HCT116 (cell line): ENCODE data around the gene LEAP2. TPM values are rescaled to one million over a fixed set of nuclear protein-coding genes. Genes with fewer than 3 reads are reported as not detected.

ENCODE experiments used
- ATAC-seq: fragments of 200-7000 bp; cut with Tn5 transposase; 2 replicates; pipeline ENCODE4 v1.9.1; 2020; ENCODE audit warnings: mild to moderate bottlenecking, moderate library complexity
- BruUV-seq: library from RNA; stranded (reverse); fragments of 400-500 nt; replicated peaks from 2 replicates; lab custom pipeline; 2021; lab: Mats Ljungman, UMichigan
- CTCF ChIA-PET: fragments of 300-600 bp; sonication (Branson Sonifier 250); formaldehyde crosslinking; loops from one replicate; lab custom pipeline; 2021; ENCODE audit warnings: antibody characterized with exemption; lab: Charles Lee
- POLR2A ChIA-PET: fragments of 300-600, 350-600 bp; sonication (Branson Sonifier 250); formaldehyde crosslinking; loops from one replicate; lab custom pipeline; 2021; ENCODE audit warnings: antibody characterized with exemption; lab: Charles Lee
- RAD21 ChIA-PET, 2 experiments: fragments of 300-600 bp; sonication (Branson Sonifier 250); formaldehyde crosslinking; loops; one replicate each; lab custom pipeline; 2023; ENCODE audit warnings: low total read pairs in 2 of 2; ENCODE audit not compliant: uncharacterized antibody in 2 of 2, unreplicated experiment in 2 of 2, low non-redundant PET in 1 of 2; lab: Charles Lee
- DNase-seq: peaks from one replicate; pipeline ENCODE4 v3.0.0-alpha.2; 2010; ENCODE audit warnings: low read depth, low spot score
- H2AFZ ChIP-seq: fragments of 200-600 bp; shearing (Covaris generic), sonication (generic); 2 replicates; pipeline ENCODE4 v1.6.1; 2017; ENCODE audit warnings: low read depth, mixed run types, mixed read lengths, antibody characterized with exemption, low read length; ENCODE audit not compliant: poor library complexity, severe bottlenecking
- H3K27ac ChIP-seq: 2 replicates; pipeline ENCODE4 v1.5.1; 2012; ENCODE audit warnings: low read depth, low read length
- H3K27me3 ChIP-seq: fragments of 200-600 bp; sonication (generic); 2 replicates; pipeline ENCODE4 v1.6.1; 2016; ENCODE audit warnings: mixed run types, low read length, mixed read lengths; ENCODE audit not compliant: insufficient read depth
- H3K36me3 ChIP-seq, 2 experiments: fragments of 200-500 bp in 1 of 2; fragments of 200-600 bp in 1 of 2; sonication (Bioruptor generic) in 1 of 2; sonication (generic) in 1 of 2; 2 replicates each; pipeline versions ENCODE4 v1.5.1 to v1.6.1; 2014 to 2016; ENCODE audit warnings: low read length in 2 of 2, inconsistent platforms in 1 of 2, mixed read lengths in 1 of 2, mixed run types in 1 of 2; ENCODE audit not compliant: insufficient read depth in 2 of 2, control insufficient read depth in 1 of 2
- H3K4me1 ChIP-seq, 2 experiments: fragments of 200-600 bp in 1 of 2; sonication (generic) in 1 of 2; 2 replicates each; pipeline versions ENCODE4 v1.5.1 to v1.6.1; 2012 to 2017; ENCODE audit warnings: low read length in 2 of 2, inconsistent platforms in 1 of 2, mild to moderate bottlenecking in 1 of 2, mixed read lengths in 1 of 2, mixed run types in 1 of 2, moderate library complexity in 1 of 2; ENCODE audit not compliant: insufficient read depth in 2 of 2, control insufficient read depth in 1 of 2
- H3K4me2 ChIP-seq: fragments of 200-600 bp; sonication (generic); 2 replicates; pipeline ENCODE4 v1.6.1; 2017; ENCODE audit warnings: mixed run types, low read length, mixed read lengths
- H3K4me3 ChIP-seq, 2 experiments: fragments of 200-600 bp in 1 of 2; sonication (generic) in 1 of 2; replicated peaks in 1 of 2; 2 replicates each; pipeline ENCODE4 v1.5.1; 2011 to 2016; ENCODE audit warnings: low read length in 2 of 2, control low read depth in 1 of 2, low read depth in 1 of 2, mild to moderate bottlenecking in 1 of 2, mixed read lengths in 1 of 2, mixed run types in 1 of 2
- H3K79me2 ChIP-seq: fragments of 200-600 bp; sonication (generic); 2 replicates; pipeline ENCODE4 v1.6.1; 2017; ENCODE audit warnings: mild to moderate bottlenecking, mixed run types, low read length, moderate library complexity, mixed read lengths; ENCODE audit not compliant: insufficient read depth
- H3K9ac ChIP-seq: fragments of 200-600 bp; sonication (generic); 2 replicates; pipeline ENCODE4 v1.6.1; 2016; ENCODE audit warnings: low read length, mixed read lengths
- H3K9me2 ChIP-seq: fragments of 200-600 bp; sonication (generic), shearing (Covaris generic); 2 replicates; pipeline ENCODE4 v1.6.1; 2017; ENCODE audit warnings: mixed run types, mild to moderate bottlenecking, moderate library complexity; ENCODE audit not compliant: insufficient read depth
- H3K9me3 ChIP-seq, 2 experiments: fragments of 200-500 bp in 1 of 2; fragments of 200-600 bp in 1 of 2; sonication (Bioruptor generic) in 1 of 2; sonication (generic) in 1 of 2; 2 replicates each; pipeline ENCODE4 v1.6.1; 2014 to 2017; ENCODE audit warnings: low read length in 2 of 2, mixed read lengths in 2 of 2, inconsistent platforms in 1 of 2, low read depth in 1 of 2, mild to moderate bottlenecking in 1 of 2, mixed run types in 1 of 2, moderate library complexity in 1 of 2; ENCODE audit not compliant: control insufficient read depth in 1 of 2, insufficient read depth in 1 of 2
- H4K20me1 ChIP-seq: fragments of 200-600 bp; sonication (generic), shearing (Covaris generic); 2 replicates; pipeline ENCODE4 v1.6.1; 2017; ENCODE audit warnings: mixed run types, mild to moderate bottlenecking, moderate library complexity; ENCODE audit not compliant: insufficient read depth
- ELF1 ChIP-seq: IDR thresholded peaks from 2 replicates; pipeline ENCODE4 v1.6.1; 2012; ENCODE audit warnings: low read depth, borderline replicate concordance
- EZH2phosphoT487 ChIP-seq: fragments of 200-600 bp; IDR thresholded peaks from 2 replicates; pipeline ENCODE4 v1.6.1; 2018; ENCODE audit warnings: antibody characterized with exemption, borderline replicate concordance
- JUND ChIP-seq: IDR thresholded peaks from 2 replicates; pipeline ENCODE4 v1.6.1; 2012
- POLR2AphosphoS5 ChIP-seq: IDR thresholded peaks from 2 replicates; pipeline ENCODE4 v1.6.1; 2011; ENCODE audit warnings: mild to moderate bottlenecking, low read depth, low read length, moderate library complexity
- SRF ChIP-seq: IDR thresholded peaks from 2 replicates; pipeline ENCODE4 v1.6.1; 2012; ENCODE audit warnings: low read depth
- YY1 ChIP-seq: IDR thresholded peaks from 2 replicates; pipeline ENCODE4 v1.6.1; 2011; ENCODE audit warnings: low read length, low read depth, moderate library complexity, mild to moderate bottlenecking; ENCODE audit not compliant: insufficient replicate concordance; ENCODE audit errors: extremely low read depth
- intact Hi-C: fragments of 100-400 bp; cut with micrococcal nuclease; formaldehyde crosslinking; loops from 2 replicates; pipeline ENCODE4 v1.10.0; 2022
- total RNA-seq: library from RNA; stranded (reverse); gene quantifications from one replicate; pipeline ENCODE4 v1.2.1, GENCODE V29; 2021; ENCODE audit not compliant: unreplicated experiment
- TF ChIP-seq, protein P1 (sequence below): IDR thresholded peaks from 2 replicates; pipeline ENCODE4 v1.6.1; 2012; ENCODE audit warnings: low read depth
- TF ChIP-seq, protein P2 (sequence below): IDR thresholded peaks from 2 replicates; pipeline ENCODE4 v1.6.1; 2012

The LEAP2 gene
- total RNA-seq, 1 experiment from 2014 or later, result 1.2 TPM

DNA sequence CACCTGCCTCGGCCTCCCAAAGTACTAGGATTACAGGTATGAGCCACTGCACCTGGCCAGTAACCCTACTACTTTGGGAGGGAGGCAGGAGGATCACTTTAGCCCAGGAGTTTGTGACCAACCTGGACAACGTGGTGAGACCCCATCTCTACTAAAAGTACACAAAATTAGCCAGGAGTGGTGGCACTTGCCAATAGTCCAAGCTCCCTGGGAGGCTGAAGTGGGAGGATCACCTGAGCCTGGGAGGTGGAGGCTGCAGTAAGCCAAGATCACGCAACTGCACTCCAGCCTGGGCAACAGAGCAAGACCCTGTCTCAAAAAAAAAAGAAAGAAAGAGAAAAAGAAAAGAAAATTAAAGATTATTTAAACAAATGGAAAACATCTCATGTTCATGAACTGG lies 17.5 kb upstream of the LEAP2 start:
- ChIA-PET POLR2A (no interaction called here), CTCF (no interaction called here)

More for the DNA sequence above, 17.5 kb upstream of the LEAP2 start:
- no peak overlapping the region for H3K4me3 ChIP-seq
- RAD21 ChIA-PET, result no interaction called here
- no peaks in the 10 kb centered on the region for H4K20me1 ChIP-seq
- H3K79me2 ChIP-seq, result no peaks in the 10 kb centered on the region
- H3K9me2 ChIP-seq, result no peaks in the 10 kb centered on the region
- DNase-seq, result no peak
- no peak overlapping the region for H3K4me2 ChIP-seq
- BruUV-seq, result no TSS peak
- H3K36me3 ChIP-seq, result no peaks in the 10 kb centered on the region
- H3K9ac ChIP-seq, result no peak overlapping the region
- no peak overlapping the region for H2AFZ ChIP-seq
- no peaks in the 10 kb centered on the region for H3K4me1 ChIP-seq
- intact Hi-C loops, result no loop called here
- ATAC-seq, result no peak
- H3K9me3 ChIP-seq, result no peaks in the 10 kb centered on the region
- no peaks in the 10 kb centered on the region for H3K27me3 ChIP-seq
- TF ChIP-seq POLR2AphosphoS5, result no peak
- TF ChIP-seq ELF1, result no peak
- TF ChIP-seq JUND, result no peak
- TF ChIP-seq EZH2phosphoT487, result no peak
- TF ChIP-seq, protein P1, sequence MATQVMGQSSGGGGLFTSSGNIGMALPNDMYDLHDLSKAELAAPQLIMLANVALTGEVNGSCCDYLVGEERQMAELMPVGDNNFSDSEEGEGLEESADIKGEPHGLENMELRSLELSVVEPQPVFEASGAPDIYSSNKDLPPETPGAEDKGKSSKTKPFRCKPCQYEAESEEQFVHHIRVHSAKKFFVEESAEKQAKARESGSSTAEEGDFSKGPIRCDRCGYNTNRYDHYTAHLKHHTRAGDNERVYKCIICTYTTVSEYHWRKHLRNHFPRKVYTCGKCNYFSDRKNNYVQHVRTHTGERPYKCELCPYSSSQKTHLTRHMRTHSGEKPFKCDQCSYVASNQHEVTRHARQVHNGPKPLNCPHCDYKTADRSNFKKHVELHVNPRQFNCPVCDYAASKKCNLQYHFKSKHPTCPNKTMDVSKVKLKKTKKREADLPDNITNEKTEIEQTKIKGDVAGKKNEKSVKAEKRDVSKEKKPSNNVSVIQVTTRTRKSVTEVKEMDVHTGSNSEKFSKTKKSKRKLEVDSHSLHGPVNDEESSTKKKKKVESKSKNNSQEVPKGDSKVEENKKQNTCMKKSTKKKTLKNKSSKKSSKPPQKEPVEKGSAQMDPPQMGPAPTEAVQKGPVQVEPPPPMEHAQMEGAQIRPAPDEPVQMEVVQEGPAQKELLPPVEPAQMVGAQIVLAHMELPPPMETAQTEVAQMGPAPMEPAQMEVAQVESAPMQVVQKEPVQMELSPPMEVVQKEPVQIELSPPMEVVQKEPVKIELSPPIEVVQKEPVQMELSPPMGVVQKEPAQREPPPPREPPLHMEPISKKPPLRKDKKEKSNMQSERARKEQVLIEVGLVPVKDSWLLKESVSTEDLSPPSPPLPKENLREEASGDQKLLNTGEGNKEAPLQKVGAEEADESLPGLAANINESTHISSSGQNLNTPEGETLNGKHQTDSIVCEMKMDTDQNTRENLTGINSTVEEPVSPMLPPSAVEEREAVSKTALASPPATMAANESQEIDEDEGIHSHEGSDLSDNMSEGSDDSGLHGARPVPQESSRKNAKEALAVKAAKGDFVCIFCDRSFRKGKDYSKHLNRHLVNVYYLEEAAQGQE, result no peak
- TF ChIP-seq YY1, result no peak
- TF ChIP-seq, protein P2, sequence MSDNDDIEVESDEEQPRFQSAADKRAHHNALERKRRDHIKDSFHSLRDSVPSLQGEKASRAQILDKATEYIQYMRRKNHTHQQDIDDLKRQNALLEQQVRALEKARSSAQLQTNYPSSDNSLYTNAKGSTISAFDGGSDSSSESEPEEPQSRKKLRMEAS, result no peak
- no peak for TF ChIP-seq SRF
- TF ChIP-seq, all 23 proteins: peak for 0
- H3K27ac ChIP-seq, result no peak overlapping the region
